22Rv1 (cell line): ENCODE results near the gene OTOP2.

Experiments used
- ZFX ChIP-seq: fragments of 450-650 bp; IDR thresholded peaks from 2 replicates; pipeline ENCODE4 v1.6.1; 2017; ENCODE audit warnings: antibody characterized with exemption, borderline replicate concordance
- TF ChIP-seq, protein P1 (sequence below): fragments of 450-650 bp; IDR thresholded peaks from 2 replicates; pipeline ENCODE4 v1.5.1; 2017; ENCODE audit warnings: mild to moderate bottlenecking

DNA sequence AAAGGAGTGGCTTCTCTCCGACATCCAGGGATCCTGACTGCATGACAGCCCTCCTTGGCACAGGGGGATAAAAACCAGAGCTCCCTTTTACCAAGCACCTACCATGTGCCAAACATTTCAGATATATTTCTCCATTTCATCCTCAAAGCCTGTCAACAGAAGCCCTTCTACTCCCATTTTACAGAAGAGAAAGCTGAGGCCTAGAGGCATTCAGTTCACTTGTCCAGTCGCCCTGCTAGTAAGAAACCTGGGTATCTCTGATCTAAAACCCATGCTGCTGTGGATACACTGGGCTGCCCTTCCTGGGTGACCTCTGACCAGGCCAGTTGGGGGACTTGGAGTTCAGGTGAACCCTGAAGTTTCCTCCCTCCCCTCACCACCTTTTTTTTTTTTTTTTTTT lies 45.4 kb upstream of the OTOP2 start:
- TF ChIP-seq, protein P1, sequence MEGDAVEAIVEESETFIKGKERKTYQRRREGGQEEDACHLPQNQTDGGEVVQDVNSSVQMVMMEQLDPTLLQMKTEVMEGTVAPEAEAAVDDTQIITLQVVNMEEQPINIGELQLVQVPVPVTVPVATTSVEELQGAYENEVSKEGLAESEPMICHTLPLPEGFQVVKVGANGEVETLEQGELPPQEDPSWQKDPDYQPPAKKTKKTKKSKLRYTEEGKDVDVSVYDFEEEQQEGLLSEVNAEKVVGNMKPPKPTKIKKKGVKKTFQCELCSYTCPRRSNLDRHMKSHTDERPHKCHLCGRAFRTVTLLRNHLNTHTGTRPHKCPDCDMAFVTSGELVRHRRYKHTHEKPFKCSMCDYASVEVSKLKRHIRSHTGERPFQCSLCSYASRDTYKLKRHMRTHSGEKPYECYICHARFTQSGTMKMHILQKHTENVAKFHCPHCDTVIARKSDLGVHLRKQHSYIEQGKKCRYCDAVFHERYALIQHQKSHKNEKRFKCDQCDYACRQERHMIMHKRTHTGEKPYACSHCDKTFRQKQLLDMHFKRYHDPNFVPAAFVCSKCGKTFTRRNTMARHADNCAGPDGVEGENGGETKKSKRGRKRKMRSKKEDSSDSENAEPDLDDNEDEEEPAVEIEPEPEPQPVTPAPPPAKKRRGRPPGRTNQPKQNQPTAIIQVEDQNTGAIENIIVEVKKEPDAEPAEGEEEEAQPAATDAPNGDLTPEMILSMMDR = no peak
- no peak for TF ChIP-seq ZFX
